GM23338 (cell line): ENCODE data around the gene AGAP3. TPM values are rescaled to one million over a fixed set of nuclear protein-coding genes. Genes with fewer than 3 reads are reported as not detected.

Experiments
- ATAC-seq: fragments of 200-7000 bp; cut with Tn5 transposase; 3 replicates; pipeline ENCODE4 v1.9.1; 2020
- DNase-seq: peaks from one replicate; pipeline ENCODE4 v3.0.0-alpha.2; 2015; ENCODE audit warnings: low spot score
- H2AFZ ChIP-seq: fragments of 200-600 bp; sonication (generic); 2 replicates; pipeline ENCODE4 v1.8.0; 2016; ENCODE audit warnings: antibody characterized with exemption, mild to moderate bottlenecking, moderate library complexity
- H3F3A ChIP-seq: fragments of 200-600 bp; sonication (generic); replicated peaks from 2 replicates; pipeline ENCODE4 v1.8.0; 2017; ENCODE audit warnings: antibody characterized with exemption, mixed run types, low read depth
- H3K27ac ChIP-seq: fragments of 200-600 bp; sonication (generic); 2 replicates; pipeline ENCODE4 v1.6.1; 2016; ENCODE audit warnings: low read depth
- H3K27me3 ChIP-seq: fragments of 200-600 bp; sonication (generic); 2 replicates; pipeline ENCODE4 v1.8.0; 2016; ENCODE audit warnings: mild to moderate bottlenecking, mixed run types, moderate library complexity; ENCODE audit not compliant: insufficient read depth
- H3K36me3 ChIP-seq: fragments of 200-600 bp; sonication (generic); 2 replicates; pipeline ENCODE4 v1.8.0; 2016; ENCODE audit warnings: mild to moderate bottlenecking; ENCODE audit not compliant: insufficient read depth
- H3K4me1 ChIP-seq: fragments of 200-600 bp; sonication (generic); 2 replicates; pipeline ENCODE4 v1.8.0; 2016; ENCODE audit warnings: mild to moderate bottlenecking, moderate library complexity; ENCODE audit not compliant: insufficient read depth
- H3K4me2 ChIP-seq: fragments of 200-600 bp; sonication (generic); 2 replicates; pipeline ENCODE4 v1.7.1; 2017; ENCODE audit warnings: mixed run types
- H3K4me3 ChIP-seq: fragments of 200-600 bp; sonication (generic); 2 replicates; pipeline ENCODE4 v1.6.1; 2016; ENCODE audit warnings: mixed run types
- H3K79me2 ChIP-seq: fragments of 200-600 bp; sonication (generic); replicated peaks from 2 replicates; pipeline ENCODE4 v1.8.0; 2017; ENCODE audit warnings: mild to moderate bottlenecking; ENCODE audit not compliant: insufficient read depth
- H3K9me2 ChIP-seq: fragments of 200-600 bp; sonication (generic); 2 replicates; pipeline ENCODE4 v1.8.0; 2017; ENCODE audit not compliant: insufficient read depth
- H4K20me1 ChIP-seq: fragments of 200-600 bp; sonication (generic); replicated peaks from 2 replicates; pipeline ENCODE4 v1.8.0; 2017; ENCODE audit warnings: mild to moderate bottlenecking; ENCODE audit not compliant: insufficient read depth
- H3K27ac Mint-ChIP-seq: 2 replicates; pipeline ENCODE4 v1.8.0; 2020; ENCODE audit warnings: inconsistent platforms, mild to moderate bottlenecking, moderate library complexity, mixed read lengths
- H3K27me3 Mint-ChIP-seq: 3 replicates; pipeline ENCODE4 v1.8.0; 2022; ENCODE audit warnings: low read depth, mild to moderate bottlenecking, moderate library complexity, mixed read lengths, inconsistent platforms; ENCODE audit not compliant: insufficient read depth, poor library complexity
- H3K36me3 Mint-ChIP-seq: 3 replicates; pipeline ENCODE4 v1.8.0; 2021; ENCODE audit warnings: low read depth, mild to moderate bottlenecking, inconsistent platforms, moderate library complexity, mixed read lengths
- H3K4me1 Mint-ChIP-seq: 3 replicates; pipeline ENCODE4 v1.8.0; 2020; ENCODE audit warnings: mild to moderate bottlenecking, inconsistent platforms, mixed read lengths
- H3K4me3 Mint-ChIP-seq: 3 replicates; pipeline ENCODE4 v1.8.0; 2021; ENCODE audit warnings: moderate library complexity, mild to moderate bottlenecking, inconsistent platforms, mixed read lengths
- H3K9me3 Mint-ChIP-seq: 3 replicates; pipeline ENCODE4 v1.8.0; 2020; ENCODE audit warnings: moderate library complexity, mild to moderate bottlenecking, inconsistent platforms, mixed read lengths
- EZH2 ChIP-seq: fragments of 200-600 bp; sonication (generic); IDR thresholded peaks from one replicate; pipeline ENCODE4 v1.8.0; 2017; ENCODE audit warnings: antibody characterized with exemption, mild to moderate bottlenecking, low read depth; ENCODE audit not compliant: unreplicated experiment
- EZH2phosphoT487 ChIP-seq: fragments of 200-600 bp; sonication (generic); IDR thresholded peaks from one replicate; pipeline ENCODE4 v1.8.1; 2018; ENCODE audit warnings: antibody characterized with exemption; ENCODE audit not compliant: unreplicated experiment
- JUNB ChIP-seq: IDR thresholded peaks from one replicate; pipeline ENCODE4 v1.6.1; 2016; ENCODE audit warnings: antibody characterized with exemption; ENCODE audit not compliant: unreplicated experiment
- NANOG ChIP-seq: IDR thresholded peaks from 2 replicates; pipeline ENCODE4 v1.6.1; 2016; ENCODE audit warnings: antibody characterized with exemption, borderline replicate concordance
- STAT1 ChIP-seq: IDR thresholded peaks from one replicate; pipeline ENCODE4 v1.6.1; 2016; ENCODE audit warnings: antibody characterized with exemption; ENCODE audit not compliant: unreplicated experiment
- ZNF114 ChIP-seq: fragments of 250-450 bp; sonication (Bioruptor Pico); IDR thresholded peaks from 2 replicates; pipeline ENCODE4 v1.5.0; 2020; ENCODE audit warnings: mild to moderate bottlenecking, moderate library complexity
- ZNF331 ChIP-seq: fragments of 250-450 bp; sonication (Bioruptor Pico); IDR thresholded peaks from 2 replicates; pipeline ENCODE4 v1.5.0; 2020; ENCODE audit warnings: low read depth, mild to moderate bottlenecking, moderate library complexity
- polyA plus RNA-seq: library from polyadenylated mRNA; unstranded; fragments of >200 nt; fragmentation: Nextera tagmentation; extraction: Ambion mirVana; gene quantifications from 2 replicates; pipeline ENCODE4 v1.2.1, GENCODE V29; 2016
- total RNA-seq: library from RNA; depleted of rRNA; stranded (reverse); fragments of >200 nt; shearing (Covaris generic); gene quantifications from 2 replicates; pipeline ENCODE4 v1.2.3, GENCODE V29; 2014
- TF ChIP-seq, protein P1 (sequence below): IDR thresholded peaks from one replicate; pipeline ENCODE4 v1.6.1; 2018; ENCODE audit warnings: antibody characterized with exemption; ENCODE audit not compliant: unreplicated experiment
- TF ChIP-seq, protein P2 (sequence below): IDR thresholded peaks from 2 replicates; pipeline ENCODE4 v1.6.1; 2016; ENCODE audit warnings: antibody characterized with exemption
- TF ChIP-seq, protein P3 (sequence below), 2 experiments: fragments of 200-600 bp in 1 of 2; sonication (generic) in 1 of 2; conservative IDR thresholded peaks; 2 replicates each; pipeline versions ENCODE4 v1.5.1 to v1.6.1; 2016 to 2017; ENCODE audit warnings: antibody characterized with exemption in 2 of 2, low read depth in 2 of 2, mild to moderate bottlenecking in 2 of 2, moderate library complexity in 1 of 2

The AGAP3 gene
- total and polyA plus RNA-seq, 2 experiments from 2014 or later: 24.0 to 39.2 TPM

DNA sequence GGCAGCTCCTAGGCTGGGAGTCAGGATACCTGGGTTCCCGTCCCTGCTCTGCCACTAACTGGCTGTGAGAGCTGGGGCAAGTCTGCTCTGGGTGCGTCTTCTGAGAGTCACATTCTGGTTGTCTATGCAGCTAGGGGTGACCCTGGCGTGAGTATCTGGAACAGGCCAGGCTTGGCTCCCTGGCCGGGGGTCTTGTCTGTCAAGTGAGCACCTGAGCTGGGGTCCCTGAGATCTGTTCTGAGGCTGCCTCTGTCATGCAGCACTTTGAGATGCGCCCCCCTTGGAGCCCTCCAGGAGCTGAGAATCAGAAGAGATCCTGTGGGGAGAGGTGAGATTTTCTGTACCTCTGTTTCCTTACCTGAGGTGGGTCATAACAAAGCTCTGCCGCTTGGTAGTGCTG lies 7.5 kb downstream of the AGAP3 start (continued):
- no peak for TF ChIP-seq ZNF331 (CRISPR knock-in tag)
- TF ChIP-seq, protein P1, sequence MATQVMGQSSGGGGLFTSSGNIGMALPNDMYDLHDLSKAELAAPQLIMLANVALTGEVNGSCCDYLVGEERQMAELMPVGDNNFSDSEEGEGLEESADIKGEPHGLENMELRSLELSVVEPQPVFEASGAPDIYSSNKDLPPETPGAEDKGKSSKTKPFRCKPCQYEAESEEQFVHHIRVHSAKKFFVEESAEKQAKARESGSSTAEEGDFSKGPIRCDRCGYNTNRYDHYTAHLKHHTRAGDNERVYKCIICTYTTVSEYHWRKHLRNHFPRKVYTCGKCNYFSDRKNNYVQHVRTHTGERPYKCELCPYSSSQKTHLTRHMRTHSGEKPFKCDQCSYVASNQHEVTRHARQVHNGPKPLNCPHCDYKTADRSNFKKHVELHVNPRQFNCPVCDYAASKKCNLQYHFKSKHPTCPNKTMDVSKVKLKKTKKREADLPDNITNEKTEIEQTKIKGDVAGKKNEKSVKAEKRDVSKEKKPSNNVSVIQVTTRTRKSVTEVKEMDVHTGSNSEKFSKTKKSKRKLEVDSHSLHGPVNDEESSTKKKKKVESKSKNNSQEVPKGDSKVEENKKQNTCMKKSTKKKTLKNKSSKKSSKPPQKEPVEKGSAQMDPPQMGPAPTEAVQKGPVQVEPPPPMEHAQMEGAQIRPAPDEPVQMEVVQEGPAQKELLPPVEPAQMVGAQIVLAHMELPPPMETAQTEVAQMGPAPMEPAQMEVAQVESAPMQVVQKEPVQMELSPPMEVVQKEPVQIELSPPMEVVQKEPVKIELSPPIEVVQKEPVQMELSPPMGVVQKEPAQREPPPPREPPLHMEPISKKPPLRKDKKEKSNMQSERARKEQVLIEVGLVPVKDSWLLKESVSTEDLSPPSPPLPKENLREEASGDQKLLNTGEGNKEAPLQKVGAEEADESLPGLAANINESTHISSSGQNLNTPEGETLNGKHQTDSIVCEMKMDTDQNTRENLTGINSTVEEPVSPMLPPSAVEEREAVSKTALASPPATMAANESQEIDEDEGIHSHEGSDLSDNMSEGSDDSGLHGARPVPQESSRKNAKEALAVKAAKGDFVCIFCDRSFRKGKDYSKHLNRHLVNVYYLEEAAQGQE: no peak

DNA sequence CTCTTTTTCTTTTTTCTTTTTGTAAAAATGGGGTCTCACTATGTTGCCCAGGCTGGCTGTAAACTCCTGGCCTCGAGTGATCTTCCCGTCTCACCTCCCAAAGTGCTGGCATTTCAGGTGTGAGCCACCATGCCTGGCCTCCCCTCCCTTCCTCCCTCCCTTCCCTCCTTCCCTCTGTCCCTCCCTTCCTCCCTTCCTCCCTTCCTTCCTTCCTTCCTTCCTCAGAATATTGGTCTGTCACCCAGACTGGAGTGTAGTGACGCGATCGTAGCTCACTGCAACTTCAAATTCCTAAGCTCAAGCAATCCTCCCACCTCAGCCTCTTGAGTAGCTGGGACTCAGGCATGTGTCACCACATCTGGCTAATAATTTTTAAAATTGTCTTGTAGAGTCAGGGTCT lies 8.4 kb downstream of the AGAP3 start:
- no peak overlapping the region for H3K27ac ChIP-seq
- peaks cover 5% of the 10 kb centered on the region for H3K27me3 ChIP-seq
- DNase-seq (no peak), ATAC-seq (no peak)
- H3K4me2 ChIP-seq: no peak overlapping the region
- H3F3A ChIP-seq: 0 out of 2 replicates have a peak, but pooled peaks cover 2% of the 10 kb centered on the region
- no peak overlapping the region for H2AFZ ChIP-seq
- no peak overlapping the region for H3K27ac Mint-ChIP-seq
- H3K4me1 Mint-ChIP-seq: peaks cover 24% of the 10 kb centered on the region
- H3K4me3 Mint-ChIP-seq: no peak overlapping the region
- H3K4me3 ChIP-seq: no peak overlapping the region
- peaks cover 58% of the 10 kb centered on the region for H4K20me1 ChIP-seq
- peaks cover 99% of the 10 kb centered on the region for H3K79me2 ChIP-seq
- H3K9me2 ChIP-seq: no peaks in the 10 kb centered on the region
- H3K36me3 ChIP-seq: no peaks in the 10 kb centered on the region
- peaks cover 5% of the 10 kb centered on the region for H3K4me1 ChIP-seq
- no peaks in the 10 kb centered on the region; the same call in 2 of the 3 replicates for H3K9me3 Mint-ChIP-seq
- peaks cover 13% of the 10 kb centered on the region for H3K27me3 Mint-ChIP-seq
- H3K36me3 Mint-ChIP-seq: peaks cover 18% of the 10 kb centered on the region
- TF ChIP-seq, protein P1: no peak
- TF ChIP-seq ZNF331 (CRISPR knock-in tag): no peak
- TF ChIP-seq STAT1: no peak
- TF ChIP-seq ZNF114 (CRISPR knock-in tag): no peak
- TF ChIP-seq EZH2phosphoT487: no peak
- TF ChIP-seq JUNB: no peak
- TF ChIP-seq, protein P2, sequence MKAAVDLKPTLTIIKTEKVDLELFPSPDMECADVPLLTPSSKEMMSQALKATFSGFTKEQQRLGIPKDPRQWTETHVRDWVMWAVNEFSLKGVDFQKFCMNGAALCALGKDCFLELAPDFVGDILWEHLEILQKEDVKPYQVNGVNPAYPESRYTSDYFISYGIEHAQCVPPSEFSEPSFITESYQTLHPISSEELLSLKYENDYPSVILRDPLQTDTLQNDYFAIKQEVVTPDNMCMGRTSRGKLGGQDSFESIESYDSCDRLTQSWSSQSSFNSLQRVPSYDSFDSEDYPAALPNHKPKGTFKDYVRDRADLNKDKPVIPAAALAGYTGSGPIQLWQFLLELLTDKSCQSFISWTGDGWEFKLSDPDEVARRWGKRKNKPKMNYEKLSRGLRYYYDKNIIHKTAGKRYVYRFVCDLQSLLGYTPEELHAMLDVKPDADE: no peak
- TF ChIP-seq, protein P3, sequence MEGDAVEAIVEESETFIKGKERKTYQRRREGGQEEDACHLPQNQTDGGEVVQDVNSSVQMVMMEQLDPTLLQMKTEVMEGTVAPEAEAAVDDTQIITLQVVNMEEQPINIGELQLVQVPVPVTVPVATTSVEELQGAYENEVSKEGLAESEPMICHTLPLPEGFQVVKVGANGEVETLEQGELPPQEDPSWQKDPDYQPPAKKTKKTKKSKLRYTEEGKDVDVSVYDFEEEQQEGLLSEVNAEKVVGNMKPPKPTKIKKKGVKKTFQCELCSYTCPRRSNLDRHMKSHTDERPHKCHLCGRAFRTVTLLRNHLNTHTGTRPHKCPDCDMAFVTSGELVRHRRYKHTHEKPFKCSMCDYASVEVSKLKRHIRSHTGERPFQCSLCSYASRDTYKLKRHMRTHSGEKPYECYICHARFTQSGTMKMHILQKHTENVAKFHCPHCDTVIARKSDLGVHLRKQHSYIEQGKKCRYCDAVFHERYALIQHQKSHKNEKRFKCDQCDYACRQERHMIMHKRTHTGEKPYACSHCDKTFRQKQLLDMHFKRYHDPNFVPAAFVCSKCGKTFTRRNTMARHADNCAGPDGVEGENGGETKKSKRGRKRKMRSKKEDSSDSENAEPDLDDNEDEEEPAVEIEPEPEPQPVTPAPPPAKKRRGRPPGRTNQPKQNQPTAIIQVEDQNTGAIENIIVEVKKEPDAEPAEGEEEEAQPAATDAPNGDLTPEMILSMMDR (conservative IDR thresholded peaks at IDR 0.05; ENCODE audit: low read depth in 2 of 2): no peak
- TF ChIP-seq EZH2: no peak
- no peak for TF ChIP-seq NANOG
